Measurements from ENCODE around the gene DCTN5. TPM values are rescaled to one million over a fixed set of nuclear protein-coding genes. Genes with fewer than 3 reads are reported as not detected.
A peak's percentile ranks its signal among the peaks of the same experiment; 100 is the strongest.

The DCTN5 gene
- total and polyA plus RNA-seq, 2 of the 13 experiments (the other 11 are each of a cell fraction or from before 2014, with no cell fraction given), result 105 to 207 TPM

DNA sequence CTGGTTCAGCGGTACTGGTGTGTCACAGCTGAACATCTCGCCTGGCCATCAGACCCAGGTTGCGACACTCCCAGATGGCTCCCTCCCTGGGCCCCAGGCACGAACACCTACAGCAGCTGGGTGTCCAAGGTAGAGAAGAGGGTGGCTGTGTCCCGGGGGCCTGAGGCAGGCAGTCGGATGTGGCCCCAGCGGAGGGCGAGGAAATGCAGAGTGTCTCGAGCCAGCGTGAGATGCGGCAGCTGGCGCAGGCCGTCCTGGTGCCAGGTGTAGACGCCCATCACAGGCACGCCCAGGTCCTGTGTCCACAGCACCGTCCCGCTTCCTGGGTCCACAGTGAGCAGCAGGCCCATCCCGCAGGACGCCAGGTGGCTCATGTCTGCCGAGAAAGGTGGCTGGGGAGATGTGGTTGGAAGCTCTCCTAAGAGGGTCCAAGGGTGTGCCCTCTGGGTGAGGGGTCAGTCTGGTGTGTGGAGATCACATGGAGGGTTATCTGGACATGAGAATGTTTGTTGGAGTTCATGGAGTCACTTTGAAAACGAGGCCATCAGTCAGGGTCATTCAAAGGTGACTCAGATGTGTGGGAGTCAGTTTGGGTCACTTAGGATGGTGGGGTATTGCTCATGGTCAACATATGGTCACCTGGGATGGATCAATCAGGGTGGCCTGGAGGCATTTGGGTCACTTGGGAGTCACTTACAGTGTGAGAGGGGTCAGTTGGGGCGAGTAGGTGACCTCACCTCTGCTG lies 63.7 kb downstream of the DCTN5 start (continued):
- TF ChIP-seq ZNF598 (CRISPR knock-in tag; IDR thresholded peaks at IDR 0.05; ENCODE audit: borderline replicate concordance), result peak; percentile 58; the same call in 1 of the 2 replicates
- TF ChIP-seq, protein P1, sequence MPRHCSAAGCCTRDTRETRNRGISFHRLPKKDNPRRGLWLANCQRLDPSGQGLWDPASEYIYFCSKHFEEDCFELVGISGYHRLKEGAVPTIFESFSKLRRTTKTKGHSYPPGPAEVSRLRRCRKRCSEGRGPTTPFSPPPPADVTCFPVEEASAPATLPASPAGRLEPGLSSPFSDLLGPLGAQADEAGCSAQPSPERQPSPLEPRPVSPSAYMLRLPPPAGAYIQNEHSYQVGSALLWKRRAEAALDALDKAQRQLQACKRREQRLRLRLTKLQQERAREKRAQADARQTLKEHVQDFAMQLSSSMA (CRISPR knock-in tag; IDR thresholded peaks at IDR 0.05), result peak; percentile 40; the same call in 1 of the 2 replicates
- TF ChIP-seq, protein P2, sequence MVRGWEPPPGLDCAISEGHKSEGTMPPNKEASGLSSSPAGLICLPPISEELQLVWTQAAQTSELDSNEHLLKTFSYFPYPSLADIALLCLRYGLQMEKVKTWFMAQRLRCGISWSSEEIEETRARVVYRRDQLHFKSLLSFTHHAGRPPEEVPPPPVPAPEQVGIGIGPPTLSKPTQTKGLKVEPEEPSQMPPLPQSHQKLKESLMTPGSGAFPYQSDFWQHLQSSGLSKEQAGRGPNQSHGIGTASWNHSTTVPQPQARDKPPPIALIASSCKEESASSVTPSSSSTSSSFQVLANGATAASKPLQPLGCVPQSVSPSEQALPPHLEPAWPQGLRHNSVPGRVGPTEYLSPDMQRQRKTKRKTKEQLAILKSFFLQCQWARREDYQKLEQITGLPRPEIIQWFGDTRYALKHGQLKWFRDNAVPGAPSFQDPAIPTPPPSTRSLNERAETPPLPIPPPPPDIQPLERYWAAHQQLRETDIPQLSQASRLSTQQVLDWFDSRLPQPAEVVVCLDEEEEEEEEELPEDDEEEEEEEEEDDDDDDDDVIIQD (CRISPR knock-in tag; IDR thresholded peaks at IDR 0.05; ENCODE audit: low read depth), result no peak
- no peak for TF ChIP-seq MAFF (IDR thresholded peaks at IDR 0.05; ENCODE audit: low read depth, low read length)
- no peak for TF ChIP-seq CC2D1A (CRISPR knock-in tag; IDR thresholded peaks at IDR 0.05)
- peak; percentile 43; the same call in 1 of the 2 replicates for TF ChIP-seq ZNF83 (CRISPR knock-in tag; IDR thresholded peaks at IDR 0.05; ENCODE audit: borderline replicate concordance)
- no peak for TF ChIP-seq SP4 (CRISPR knock-in tag; IDR thresholded peaks at IDR 0.05)
- TF ChIP-seq RBM39 (IDR thresholded peaks at IDR 0.05; ENCODE audit: low read depth, low read length, poor library complexity, severe bottlenecking), result no peak
- no peak for TF ChIP-seq ZNF775 (CRISPR knock-in tag; IDR thresholded peaks at IDR 0.05; ENCODE audit: borderline replicate concordance)
- TF ChIP-seq NR2C2 (CRISPR knock-in tag; IDR thresholded peaks at IDR 0.05; ENCODE audit: borderline replicate concordance), result peak; percentile 86
- TF ChIP-seq ZNF883 (CRISPR knock-in tag; IDR thresholded peaks at IDR 0.05; ENCODE audit: not compliant biosample characterization), result peak; percentile 58
- 0 out of 2 replicates have a peak, but pooled peaks have one; percentile 28 for TF ChIP-seq CHCHD3 (CRISPR knock-in tag; IDR thresholded peaks at IDR 0.05)
- TF ChIP-seq FOXC1 (CRISPR knock-in tag; IDR thresholded peaks at IDR 0.05; ENCODE audit: borderline replicate concordance), result no peak
- TF ChIP-seq, protein P3, sequence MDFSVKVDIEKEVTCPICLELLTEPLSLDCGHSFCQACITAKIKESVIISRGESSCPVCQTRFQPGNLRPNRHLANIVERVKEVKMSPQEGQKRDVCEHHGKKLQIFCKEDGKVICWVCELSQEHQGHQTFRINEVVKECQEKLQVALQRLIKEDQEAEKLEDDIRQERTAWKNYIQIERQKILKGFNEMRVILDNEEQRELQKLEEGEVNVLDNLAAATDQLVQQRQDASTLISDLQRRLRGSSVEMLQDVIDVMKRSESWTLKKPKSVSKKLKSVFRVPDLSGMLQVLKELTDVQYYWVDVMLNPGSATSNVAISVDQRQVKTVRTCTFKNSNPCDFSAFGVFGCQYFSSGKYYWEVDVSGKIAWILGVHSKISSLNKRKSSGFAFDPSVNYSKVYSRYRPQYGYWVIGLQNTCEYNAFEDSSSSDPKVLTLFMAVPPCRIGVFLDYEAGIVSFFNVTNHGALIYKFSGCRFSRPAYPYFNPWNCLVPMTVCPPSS (IDR thresholded peaks at IDR 0.05), result no peak
- no peak for TF ChIP-seq CCDC6 (CRISPR knock-in tag; IDR thresholded peaks at IDR 0.05)
- TF ChIP-seq, protein P4, sequence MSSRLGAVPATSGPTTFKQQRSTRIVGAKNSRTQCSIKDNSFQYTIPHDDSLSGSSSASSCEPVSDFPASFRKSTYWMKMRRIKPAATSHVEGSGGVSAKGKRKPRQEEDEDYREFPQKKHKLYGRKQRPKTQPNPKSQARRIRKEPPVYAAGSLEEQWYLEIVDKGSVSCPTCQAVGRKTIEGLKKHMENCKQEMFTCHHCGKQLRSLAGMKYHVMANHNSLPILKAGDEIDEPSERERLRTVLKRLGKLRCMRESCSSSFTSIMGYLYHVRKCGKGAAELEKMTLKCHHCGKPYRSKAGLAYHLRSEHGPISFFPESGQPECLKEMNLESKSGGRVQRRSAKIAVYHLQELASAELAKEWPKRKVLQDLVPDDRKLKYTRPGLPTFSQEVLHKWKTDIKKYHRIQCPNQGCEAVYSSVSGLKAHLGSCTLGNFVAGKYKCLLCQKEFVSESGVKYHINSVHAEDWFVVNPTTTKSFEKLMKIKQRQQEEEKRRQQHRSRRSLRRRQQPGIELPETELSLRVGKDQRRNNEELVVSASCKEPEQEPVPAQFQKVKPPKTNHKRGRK (CRISPR knock-in tag; IDR thresholded peaks at IDR 0.05), result no peak
- TF ChIP-seq KDM4B (CRISPR knock-in tag; IDR thresholded peaks at IDR 0.05), result no peak
- TF ChIP-seq ZNF296 (CRISPR knock-in tag; conservative IDR thresholded peaks at IDR 0.05), result 0 out of 2 replicates have a peak, but pooled peaks have one; percentile 38
- TF ChIP-seq ZNF138 (CRISPR knock-in tag; IDR thresholded peaks at IDR 0.05; ENCODE audit: low read depth), result no peak
- TF ChIP-seq MEIS1 (CRISPR knock-in tag; IDR thresholded peaks at IDR 0.05; ENCODE audit: borderline replicate concordance), result no peak; the same call in 1 of the 2 replicates
- TF ChIP-seq, protein P5, sequence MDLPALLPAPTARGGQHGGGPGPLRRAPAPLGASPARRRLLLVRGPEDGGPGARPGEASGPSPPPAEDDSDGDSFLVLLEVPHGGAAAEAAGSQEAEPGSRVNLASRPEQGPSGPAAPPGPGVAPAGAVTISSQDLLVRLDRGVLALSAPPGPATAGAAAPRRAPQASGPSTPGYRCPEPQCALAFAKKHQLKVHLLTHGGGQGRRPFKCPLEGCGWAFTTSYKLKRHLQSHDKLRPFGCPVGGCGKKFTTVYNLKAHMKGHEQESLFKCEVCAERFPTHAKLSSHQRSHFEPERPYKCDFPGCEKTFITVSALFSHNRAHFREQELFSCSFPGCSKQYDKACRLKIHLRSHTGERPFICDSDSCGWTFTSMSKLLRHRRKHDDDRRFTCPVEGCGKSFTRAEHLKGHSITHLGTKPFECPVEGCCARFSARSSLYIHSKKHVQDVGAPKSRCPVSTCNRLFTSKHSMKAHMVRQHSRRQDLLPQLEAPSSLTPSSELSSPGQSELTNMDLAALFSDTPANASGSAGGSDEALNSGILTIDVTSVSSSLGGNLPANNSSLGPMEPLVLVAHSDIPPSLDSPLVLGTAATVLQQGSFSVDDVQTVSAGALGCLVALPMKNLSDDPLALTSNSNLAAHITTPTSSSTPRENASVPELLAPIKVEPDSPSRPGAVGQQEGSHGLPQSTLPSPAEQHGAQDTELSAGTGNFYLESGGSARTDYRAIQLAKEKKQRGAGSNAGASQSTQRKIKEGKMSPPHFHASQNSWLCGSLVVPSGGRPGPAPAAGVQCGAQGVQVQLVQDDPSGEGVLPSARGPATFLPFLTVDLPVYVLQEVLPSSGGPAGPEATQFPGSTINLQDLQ (CRISPR knock-in tag; IDR thresholded peaks at IDR 0.05), result no peak
